Peyer's patch (tissue), 4 donors: ENCODE measurements around the gene TMEM51.

Experiments used
- CTCF ChIP-seq, 6 experiments: fragments of 450-650 bp in 4 of 6; fragments of 200-600 bp in 2 of 6; sonication (generic) in 1 of 6; IDR thresholded peaks; one replicate each; pipeline ENCODE4 v1.5.1; 2017 to 2019; ENCODE audit warnings: antibody characterized with exemption in 6 of 6, mild to moderate bottlenecking in 3 of 6, moderate library complexity in 1 of 6
- POLR2A ChIP-seq, 2 donors: fragments of 450-650 bp; IDR thresholded peaks; one replicate each; pipeline ENCODE4 v1.5.1; 2017; ENCODE audit warnings: antibody characterized with exemption in 2 of 2, mild to moderate bottlenecking in 2 of 2, moderate library complexity in 2 of 2

DNA sequence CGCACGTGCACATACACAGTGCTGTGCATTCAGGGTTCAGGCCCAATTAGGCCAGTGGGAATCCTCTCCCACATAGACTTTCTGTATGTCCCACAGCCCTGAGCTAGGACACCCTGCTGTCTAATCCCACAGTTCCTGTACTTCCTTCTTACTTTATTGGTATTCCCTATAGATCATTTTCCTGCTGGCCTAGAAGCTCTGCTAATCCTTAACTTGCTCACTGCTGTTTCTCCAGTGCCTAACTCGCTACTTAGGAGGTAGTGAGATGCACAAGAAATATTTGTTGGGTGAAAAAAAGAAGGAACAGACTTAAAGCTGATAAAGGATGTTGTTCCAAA, 59.4 kb downstream of the TMEM51 start:
- TF ChIP-seq CTCF (IDR thresholded peaks at IDR 0.05) (no peak), POLR2A (IDR thresholded peaks at IDR 0.05) (no peak)
